Fibroblast of mammary gland (primary cell): Measurements from ENCODE around the gene IPPK.

Experiments
- DNase-seq: peaks from one replicate; pipeline ENCODE4 v3.0.0-alpha.2; 2010; ENCODE audit warnings: low read depth
- H3K4me3 ChIP-seq: 2 replicates; pipeline ENCODE4 v1.5.1; 2011; ENCODE audit warnings: low read depth, mild to moderate bottlenecking, low read length, moderate library complexity; ENCODE audit not compliant: control insufficient read depth
- CTCF ChIP-seq: conservative IDR thresholded peaks from 2 replicates; pipeline ENCODE4 v1.5.1; 2011; ENCODE audit warnings: low read depth, low read length, inconsistent platforms; ENCODE audit not compliant: control insufficient read depth, insufficient read depth

IPPK gene

DNA sequence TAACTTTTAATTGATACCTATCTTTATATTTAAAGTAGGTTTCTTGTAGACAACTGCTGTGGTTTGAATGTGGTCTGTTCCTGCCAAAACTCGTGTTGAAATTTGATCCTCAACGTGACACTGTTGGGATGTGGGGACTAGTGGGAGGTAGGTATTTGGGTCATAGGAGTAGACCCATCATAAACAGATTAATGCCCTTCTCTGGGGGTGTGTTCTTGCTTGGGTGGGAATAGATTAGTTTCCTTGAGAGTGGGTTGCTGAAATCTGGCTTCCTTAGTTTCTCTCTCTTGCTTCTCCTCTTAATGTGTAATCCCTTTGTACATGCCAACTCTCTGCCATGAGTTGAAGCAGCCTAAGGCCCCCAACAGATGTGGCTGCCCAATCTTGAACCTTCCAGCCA, 34.6 kb upstream of the IPPK start:
- DNase-seq, result peak; percentile 49
- TF ChIP-seq CTCF, result no peak
- no peak overlapping the region for H3K4me3 ChIP-seq

- H3K4me3 ChIP-seq, result no peak overlapping the region
- no peak for TF ChIP-seq CTCF
- DNase-seq, result no peak
Observed at GRCh38 chr9:92696619-92697018, 26.7 kb upstream of the IPPK start.

GRCh38 chr9:92686954-92687353, 17.0 kb upstream of the IPPK start:
- no peak overlapping the region for H3K4me3 ChIP-seq
- no peak for DNase-seq

DNA sequence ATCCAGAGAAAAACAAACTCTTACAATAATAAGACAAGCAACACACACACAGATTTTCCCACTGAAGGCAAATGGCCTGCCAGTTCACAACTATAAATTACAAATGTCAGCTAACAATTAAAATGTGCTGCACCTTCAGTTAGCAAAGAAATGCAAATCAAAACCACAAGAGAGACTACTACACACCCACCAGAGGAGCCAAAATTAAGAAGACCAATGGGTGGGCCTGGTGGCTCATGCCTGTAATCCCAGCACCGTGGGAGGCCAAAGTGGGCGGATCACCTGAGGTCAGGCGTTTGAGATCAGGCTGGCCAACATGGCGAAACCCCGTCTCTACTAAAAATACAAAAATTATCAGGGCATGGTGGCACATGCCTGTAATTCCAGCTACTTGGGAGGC, 15.1 kb upstream of the IPPK start:
- H3K4me3 ChIP-seq, result no peak overlapping the region
- TF ChIP-seq CTCF, result no peak
- no peak for DNase-seq

More at GRCh38 chr9:92686954-92687353, 17.0 kb upstream of the IPPK start:
- TF ChIP-seq CTCF, result peak; percentile 27

- H3K4me3 ChIP-seq, result no peak overlapping the region
- no peak for TF ChIP-seq CTCF
- DNase-seq, result no peak
Observed at GRCh38 chr9:92682269-92682668, 12.3 kb upstream of the IPPK start.

- DNase-seq, result peak; percentile 46
- TF ChIP-seq CTCF, result no peak
- no peak overlapping the region for H3K4me3 ChIP-seq
Observed at GRCh38 chr9:92680166-92681119, 10.5 kb upstream of the IPPK start.
